ENCODE results near the gene PASD1. TPM values are rescaled to one million over a fixed set of nuclear protein-coding genes. Genes with fewer than 3 reads are reported as not detected.
A peak's percentile ranks its signal among the peaks of the same experiment; 100 is the strongest.

Gene PASD1
- total RNA-seq, 1 donor from 2014 or later = not detected

DNA sequence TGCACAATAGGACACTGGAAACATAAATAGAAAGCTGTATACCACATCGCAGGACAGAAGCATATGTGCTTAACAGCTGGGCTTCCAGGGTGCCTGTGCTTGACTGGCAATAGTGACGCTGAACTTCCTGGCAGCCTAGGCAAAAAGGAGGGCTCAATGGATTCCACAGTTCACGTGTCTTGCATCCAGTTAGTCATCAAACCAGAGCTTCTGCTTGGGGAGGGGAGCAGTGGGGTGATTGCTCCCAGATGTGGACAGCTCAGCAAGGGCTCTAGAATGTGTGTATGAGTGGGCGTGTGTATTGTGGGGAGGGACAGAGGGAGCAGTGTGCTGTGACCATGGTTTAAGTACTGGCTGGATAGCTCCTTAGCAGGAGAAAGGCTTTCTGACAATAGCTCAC lies 134.0 kb downstream of the PASD1 start:
- intact Hi-C loops (cut with DNase I) = no loop called here
- peak; percentile 58 for DNase-seq (ENCODE audit: low spot score)
- peak; percentile 85 for ATAC-seq

DNA sequence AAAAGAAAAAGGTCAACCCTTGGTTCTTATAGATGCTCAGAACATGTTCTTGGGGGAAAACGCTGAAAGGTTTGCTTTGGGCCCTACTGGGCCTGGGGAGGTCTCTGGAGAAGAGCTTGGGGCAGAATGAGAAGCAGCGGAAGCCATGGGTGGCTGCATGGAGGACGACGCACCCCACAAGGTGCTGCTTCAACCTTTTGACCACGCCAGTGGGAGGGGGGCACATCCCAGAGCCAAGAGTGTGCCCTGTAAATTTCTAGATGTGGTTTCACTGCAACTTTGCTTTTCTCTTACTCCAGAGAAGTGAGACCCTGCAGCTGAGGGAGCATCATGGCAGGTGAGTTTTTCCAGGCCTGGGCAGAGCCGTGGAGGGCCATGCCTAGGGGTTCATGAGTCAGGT lies 135.0 kb downstream of the PASD1 start:
- intact Hi-C loops (cut with DNase I) = no loop called here
- ATAC-seq (no peak), DNase-seq (ENCODE audit: low spot score) (peak; percentile 21)

DNA sequence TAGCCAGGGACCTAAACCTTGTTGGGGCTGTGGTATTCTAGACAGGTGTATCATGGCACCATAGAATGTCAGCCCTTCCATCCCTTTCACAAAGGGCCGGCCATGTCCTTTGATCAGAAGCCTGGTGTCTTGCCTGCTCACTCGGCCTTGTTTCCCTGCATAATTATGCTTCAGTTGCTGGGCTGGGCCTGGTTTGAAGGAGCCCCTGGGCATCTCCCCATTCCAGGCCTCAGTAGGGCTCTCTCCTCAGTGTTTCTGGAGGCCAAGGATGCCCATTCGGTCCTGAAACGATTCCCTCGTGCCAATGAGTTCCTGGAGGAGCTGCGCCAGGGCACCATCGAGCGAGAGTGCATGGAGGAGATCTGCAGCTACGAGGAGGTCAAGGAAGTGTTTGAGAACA lies 136.3 kb downstream of the PASD1 start:
- DNase-seq (ENCODE audit: low spot score) = peak; percentile 13
- intact Hi-C loops (cut with DNase I) = no loop called here

DNA sequence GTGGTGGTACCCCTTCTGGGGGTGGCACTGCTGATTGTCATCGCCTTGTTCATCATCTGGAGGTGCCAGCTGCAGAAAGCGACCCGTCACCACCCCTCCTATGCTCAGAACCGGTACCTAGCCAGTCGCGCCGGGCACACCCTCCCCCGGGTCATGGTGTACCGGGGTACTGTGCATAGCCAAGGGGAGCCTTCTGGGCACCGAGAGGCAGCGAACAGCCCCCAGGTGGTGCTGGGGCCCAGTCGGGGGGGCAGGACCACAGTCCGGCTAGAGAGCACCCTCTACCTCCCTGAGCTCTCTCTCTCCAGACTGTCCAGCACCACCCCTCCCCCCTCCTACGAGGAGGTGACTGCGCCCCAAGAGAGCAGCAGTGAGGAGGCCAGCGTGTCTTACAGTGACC lies 137.1 kb downstream of the PASD1 start:
- intact Hi-C loops (cut with DNase I) = no loop called here
- DNase-seq (ENCODE audit: low spot score) (peak; percentile 35), ATAC-seq (no peak)

More for the DNA sequence above, 136.3 kb downstream of the PASD1 start:
- ATAC-seq = no peak

DNA sequence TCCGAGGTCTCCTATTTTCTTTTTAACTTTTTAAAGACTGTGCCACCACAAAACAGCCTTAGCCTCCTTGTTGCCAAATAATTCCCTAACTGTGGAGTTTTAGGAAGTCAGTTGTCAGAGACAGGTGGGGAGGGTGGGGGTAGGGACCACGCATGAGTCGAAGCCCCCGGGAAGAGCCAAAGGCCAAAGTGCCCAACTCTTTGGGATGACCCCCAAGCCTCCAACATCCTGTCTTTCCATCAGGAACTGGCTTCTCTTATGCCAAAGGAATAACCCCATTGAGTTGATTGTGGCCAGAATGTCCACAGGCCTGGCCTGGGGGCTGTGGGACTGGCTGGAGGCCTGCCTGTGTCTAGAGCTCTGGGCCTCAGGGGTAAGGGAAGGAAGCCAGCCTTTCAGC lies 137.6 kb downstream of the PASD1 start:
- peak; percentile 14 for DNase-seq (ENCODE audit: low spot score)
- ATAC-seq = no peak
- intact Hi-C loops (cut with DNase I) = no loop called here

DNA sequence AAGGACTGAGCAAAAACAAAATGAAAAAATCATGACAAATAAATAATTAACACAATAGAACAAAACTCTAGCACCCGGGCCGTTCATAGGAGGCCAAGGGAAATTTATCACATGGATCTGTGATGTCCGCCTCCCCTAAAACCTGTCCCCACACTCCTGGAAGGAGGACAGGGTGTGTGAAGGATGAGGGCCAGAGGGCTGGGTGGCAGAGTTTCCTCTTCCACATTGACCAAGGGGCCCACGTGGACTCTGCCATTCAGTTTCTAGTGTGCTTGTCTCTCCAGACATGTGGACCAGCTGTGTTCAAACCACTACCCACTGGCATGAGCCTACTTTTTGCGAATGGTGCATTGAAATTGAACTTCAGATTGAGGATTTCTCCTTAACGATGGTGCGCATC lies 138.1 kb downstream of the PASD1 start:
- no peak for ATAC-seq

DNA sequence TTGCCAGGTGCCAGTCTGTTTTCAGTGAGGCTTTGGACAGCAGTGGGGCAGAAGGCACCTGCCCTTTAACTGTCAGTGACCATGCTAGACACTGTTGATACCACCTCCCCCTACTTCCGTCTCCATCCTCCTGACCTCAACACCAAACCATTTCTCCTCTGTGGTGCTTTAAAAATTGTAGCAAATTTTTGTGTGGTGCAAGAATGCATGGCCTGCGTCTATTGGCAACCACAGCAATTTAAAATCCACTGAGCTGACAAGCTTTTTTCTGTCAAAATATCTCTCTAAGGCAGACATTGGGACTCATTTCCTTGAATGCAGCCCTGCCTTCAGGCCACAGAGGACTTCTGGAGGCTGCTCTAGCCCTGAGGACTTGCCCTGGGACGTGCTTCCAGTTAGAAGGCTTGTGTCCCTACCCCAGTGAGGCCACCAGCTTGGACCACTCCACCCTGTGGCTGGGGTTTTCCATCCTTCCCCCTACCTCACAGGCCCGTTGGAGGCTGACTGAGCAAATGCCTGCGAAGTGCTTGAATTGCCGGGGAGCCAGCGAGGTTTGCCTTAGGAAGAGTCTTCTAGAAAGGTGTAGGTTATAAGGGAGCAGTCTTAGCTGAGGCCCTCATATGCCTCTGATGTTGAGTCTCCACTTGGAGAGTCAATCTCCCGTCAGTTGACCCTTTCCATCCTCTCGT lies 138.7 kb downstream of the PASD1 start:
- ATAC-seq = no peak
- peak; percentile 47 for DNase-seq (ENCODE audit: low spot score)
- intact Hi-C loops (cut with DNase I) = no loop called here

More for the DNA sequence above, 138.1 kb downstream of the PASD1 start:
- intact Hi-C loops (cut with DNase I) = no loop called here
- DNase-seq (ENCODE audit: low spot score) = peak; percentile 32

DNA sequence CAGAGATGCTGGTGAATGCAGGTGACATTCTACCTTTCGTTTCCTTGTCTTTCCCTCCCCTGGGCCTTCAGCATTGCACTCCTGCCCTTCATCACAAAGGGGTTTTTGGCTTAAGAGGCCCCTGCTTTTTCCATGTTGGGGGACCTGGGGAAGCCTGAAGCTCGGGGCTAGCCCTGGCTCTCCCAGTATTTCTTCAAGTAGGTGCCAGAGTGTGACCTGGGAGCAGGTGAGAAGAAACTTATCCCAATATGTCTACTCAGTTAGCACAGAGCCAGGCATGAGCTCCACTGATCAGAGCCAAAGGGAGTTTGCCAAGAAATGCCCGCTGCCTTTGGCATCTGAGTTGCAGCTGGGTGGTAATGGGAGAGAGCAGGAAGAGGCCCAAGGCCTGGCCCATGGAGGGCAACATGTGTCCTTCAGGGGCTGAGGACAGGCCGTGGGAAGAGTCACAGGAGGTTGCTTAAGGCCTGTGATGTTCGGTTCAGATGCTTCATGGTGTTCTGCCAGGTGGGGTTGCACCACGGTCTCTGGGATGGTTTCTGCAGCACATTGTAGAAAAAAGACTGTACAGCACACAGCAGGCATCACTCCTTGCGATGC lies 139.4 kb downstream of the PASD1 start:
- ATAC-seq (no peak), DNase-seq (ENCODE audit: low spot score) (peak; percentile 36)
- intact Hi-C loops (cut with DNase I) = no loop called here

DNA sequence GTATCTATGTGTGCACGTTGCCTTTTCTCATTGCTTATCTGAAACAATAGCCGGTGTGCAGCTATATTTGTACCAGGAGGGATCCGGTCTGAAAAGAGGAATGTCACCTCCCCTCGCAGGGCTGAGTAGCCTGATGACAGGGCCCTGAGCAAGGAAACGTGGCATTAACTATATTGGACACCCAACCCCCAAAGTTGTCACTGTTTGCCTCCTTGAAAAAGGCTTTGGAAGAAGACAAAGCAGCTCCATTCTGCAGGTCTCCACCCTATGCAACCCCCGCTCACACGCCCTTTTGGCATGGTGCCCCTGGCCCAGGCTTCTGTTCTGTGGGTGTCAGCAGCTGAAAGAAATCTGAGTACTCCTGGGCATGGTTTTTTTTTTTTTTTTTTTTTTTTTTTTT lies 140.0 kb downstream of the PASD1 start:
- ATAC-seq = peak; percentile 73
- DNase-seq (ENCODE audit: low spot score) = peak; percentile 85

DNA sequence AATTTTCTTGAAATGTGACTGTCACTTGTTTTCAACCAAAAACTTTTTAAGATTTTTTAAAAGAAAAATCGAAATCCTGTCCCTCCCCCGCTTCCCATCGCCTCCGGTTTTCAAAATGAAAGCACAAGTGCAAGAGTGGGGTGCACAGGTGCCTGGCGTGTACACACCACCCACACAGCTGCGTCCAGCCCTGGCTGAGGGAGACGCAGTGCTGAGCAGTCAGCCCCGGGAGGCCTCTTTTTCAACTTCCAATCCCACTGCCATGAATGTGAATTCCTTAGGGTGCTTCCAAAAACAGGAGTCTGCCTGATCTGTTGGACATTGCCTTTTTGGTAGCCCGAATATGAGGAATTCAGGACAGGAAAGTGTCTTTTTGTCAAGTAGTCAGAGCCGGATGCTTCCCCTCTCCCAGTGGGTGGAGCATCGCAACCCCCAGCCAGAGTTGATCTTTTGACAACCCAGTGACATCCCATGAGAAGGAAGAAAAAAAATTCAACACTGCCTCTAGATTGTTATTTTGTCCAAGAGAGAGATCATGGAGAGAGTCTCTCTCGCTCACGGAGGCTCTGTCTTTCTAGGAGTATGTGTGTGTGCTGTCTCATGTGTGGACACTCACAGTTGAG lies 140.7 kb downstream of the PASD1 start:
- DNase-seq (ENCODE audit: low spot score) = peak; percentile 49
- peak; percentile 58 for ATAC-seq
- intact Hi-C loops (cut with DNase I) = no loop called here

More for the DNA sequence above, 140.0 kb downstream of the PASD1 start:
- intact Hi-C loops (cut with DNase I) = no loop called here

DNA sequence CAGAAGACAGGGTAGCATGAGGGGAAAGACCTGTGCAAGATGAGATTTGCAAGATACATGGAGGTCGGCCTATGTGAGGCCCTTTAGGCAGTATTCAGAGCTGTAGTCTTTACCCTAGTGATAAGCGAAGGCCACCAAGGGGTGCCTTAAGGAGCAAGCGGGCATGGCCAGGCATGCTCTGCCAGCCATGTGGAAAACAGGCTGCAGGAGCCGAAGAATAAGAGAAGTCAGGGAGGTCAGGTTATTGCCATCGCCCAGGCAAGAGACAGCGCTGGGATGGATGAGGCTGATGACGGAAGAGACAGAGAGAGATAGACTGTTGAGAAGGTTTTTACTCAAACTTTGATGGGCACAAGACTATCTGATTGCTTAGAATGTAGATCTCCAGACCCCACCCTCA lies 145.3 kb downstream of the PASD1 start:
- ATAC-seq (no peak), DNase-seq (ENCODE audit: low spot score) (no peak)
- intact Hi-C loops (cut with DNase I) = no loop called here

DNA sequence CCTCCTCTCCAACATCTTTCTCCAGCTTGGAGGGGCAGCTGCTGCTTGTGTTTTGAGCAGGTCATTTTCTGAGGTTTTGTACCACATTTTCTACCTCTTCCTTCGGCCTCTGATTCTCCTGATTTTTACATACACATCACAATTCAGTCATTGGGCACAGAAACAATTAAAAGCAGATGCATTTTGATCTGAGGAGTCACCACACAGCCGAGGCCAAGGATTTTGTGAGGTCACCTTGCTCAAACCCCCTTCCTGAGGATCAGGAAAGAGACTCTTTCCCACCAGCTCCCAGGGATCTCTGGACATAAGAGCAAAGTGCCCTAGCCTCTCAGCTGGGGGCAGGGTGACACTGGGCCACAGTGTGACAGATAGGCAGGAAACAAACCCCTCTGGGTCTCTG lies 147.0 kb downstream of the PASD1 start:
- DNase-seq (ENCODE audit: low spot score) = no peak
- ATAC-seq = no peak
- intact Hi-C loops (cut with DNase I) = no loop called here

DNA sequence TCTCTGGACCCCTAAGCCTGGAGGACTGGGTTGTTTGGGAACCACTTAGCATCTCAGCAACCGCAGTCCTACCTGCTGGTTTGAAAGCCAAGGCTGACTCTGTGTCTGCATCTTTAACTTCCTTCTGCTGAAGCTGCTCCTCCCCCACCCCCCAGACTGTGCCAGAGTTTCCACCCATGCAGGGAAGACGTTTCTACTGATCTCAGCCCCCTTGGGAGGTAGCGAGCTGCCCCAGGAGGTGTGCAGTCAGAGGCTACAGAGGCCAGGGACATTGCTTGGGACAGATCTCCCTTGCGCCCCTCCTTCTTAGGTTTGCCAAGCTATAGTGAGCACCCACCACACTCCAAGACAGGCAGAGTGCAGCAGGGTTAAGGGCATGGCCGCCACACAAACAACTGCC lies 147.7 kb downstream of the PASD1 start:
- intact Hi-C loops (cut with DNase I) = no loop called here
- DNase-seq (ENCODE audit: low spot score) (no peak), ATAC-seq (no peak)

DNA sequence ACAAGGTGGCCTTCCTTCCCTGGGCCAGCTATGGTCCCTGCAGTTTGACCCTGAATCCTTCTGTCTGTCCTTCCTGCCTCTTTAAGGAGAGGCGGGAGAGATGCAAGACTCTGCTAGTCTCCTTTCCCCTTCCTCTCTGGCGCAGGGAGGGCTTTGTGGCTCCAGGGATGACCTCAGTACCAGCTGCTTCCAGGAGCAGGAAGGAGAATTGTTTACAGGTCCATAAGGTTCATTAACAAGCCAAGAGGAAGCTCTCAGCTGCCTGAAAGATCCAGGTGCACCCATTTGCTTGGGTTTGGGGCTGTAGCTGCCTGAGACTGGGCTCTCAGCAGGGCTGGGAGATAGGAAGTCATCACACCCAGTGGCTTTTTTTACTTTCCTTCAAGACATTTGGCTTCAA lies 148.3 kb downstream of the PASD1 start:
- ATAC-seq = peak; percentile 38
- DNase-seq (ENCODE audit: low spot score) = no peak
- intact Hi-C loops (cut with DNase I) = no loop called here

DNA sequence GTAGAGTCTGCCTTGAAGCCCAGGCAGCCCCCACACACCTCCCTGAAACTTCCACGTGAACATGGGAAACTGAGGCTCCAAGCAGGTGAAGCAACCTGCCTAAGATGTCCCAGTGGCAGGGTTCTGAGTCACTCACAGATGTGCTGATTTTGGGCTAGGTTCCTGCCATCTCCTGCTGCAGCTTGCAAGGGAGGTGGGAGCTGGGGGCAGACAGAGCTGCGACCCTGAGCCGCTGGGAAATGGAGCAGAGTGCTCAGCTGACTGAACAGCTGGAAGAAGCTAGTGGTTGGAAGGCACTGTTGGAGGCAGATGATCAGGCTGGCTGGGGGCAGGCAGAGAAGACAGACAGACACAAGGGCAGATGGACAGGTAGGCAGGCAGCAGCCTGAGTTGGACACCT lies 148.8 kb downstream of the PASD1 start:
- intact Hi-C loops (cut with DNase I) = no loop called here
- ATAC-seq = no peak
- no peak for DNase-seq (ENCODE audit: low spot score)

DNA sequence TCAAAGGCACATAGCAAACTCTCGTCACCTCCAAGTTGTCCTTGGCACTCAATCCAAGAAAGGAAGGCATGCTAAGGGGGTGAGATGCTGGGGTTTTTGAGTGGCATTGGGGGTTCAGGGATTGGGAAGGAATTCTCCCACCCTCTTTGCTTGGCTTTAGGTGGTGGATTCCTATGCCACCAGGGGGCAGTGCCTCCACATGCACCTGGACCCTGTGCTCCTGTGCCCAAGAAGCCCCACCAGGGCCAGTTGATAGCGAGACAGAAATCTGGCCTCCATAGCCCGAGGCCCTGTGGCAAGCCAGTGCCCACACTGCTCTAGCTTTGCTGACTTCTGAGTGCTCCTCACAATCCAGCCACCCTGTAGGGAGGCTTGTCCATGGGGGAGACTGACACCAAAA lies 150.4 kb downstream of the PASD1 start:
- ATAC-seq = no peak
- no peak for DNase-seq (ENCODE audit: low spot score)
- intact Hi-C loops (cut with DNase I) = no loop called here

DNA sequence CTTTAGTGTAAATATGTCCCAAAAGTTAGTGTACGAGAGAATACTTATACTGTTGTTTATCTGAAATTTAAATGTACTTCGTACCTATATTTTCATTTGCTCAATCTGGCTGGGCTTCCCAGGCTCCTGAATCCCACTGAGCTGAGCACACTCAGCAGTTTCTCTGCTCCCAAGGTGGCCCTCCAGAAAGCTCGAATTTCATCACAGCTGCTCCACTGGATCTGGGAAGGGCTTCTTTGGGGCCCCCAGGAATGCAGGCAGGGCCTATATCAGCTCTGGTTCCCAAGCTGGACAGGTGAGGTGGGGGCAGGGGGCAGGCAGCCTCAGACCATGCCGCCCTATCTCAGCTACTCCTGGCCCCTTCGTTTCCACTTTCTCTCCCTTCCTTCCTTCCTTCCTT lies 150.9 kb downstream of the PASD1 start:
- intact Hi-C loops (cut with DNase I) = no loop called here
- no peak for DNase-seq (ENCODE audit: low spot score)

DNA sequence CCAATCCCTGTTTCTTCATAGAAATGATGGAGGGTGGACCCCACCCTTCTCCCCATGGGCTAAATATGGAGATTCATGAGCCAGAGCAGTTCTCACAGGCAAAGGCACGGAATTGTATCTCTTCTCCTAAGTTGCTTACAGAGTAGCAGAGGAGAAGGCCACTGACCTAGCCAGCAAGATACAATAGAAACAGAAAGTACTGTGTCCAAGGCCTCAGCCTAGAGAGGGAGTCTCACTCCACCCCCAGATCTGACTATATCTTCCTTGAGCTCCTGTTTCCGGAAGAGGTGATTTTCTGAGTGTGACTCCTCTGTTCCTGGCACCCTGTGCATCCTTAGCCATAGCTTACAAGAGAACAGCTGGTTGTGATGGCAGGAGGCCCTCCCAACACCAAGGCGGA lies 152.3 kb downstream of the PASD1 start, which contains the start of gene FATE1:
Gene FATE1 (plus strand): TSS at position 284 of the 400 bp plus-strand sequence. CDS start 85 bp downstream, at position 369.
- intact Hi-C loops (cut with DNase I) = no loop called here
- DNase-seq (ENCODE audit: low spot score) (no peak), ATAC-seq (no peak)

More for the DNA sequence above, 150.9 kb downstream of the PASD1 start:
- no peak for ATAC-seq

DNA sequence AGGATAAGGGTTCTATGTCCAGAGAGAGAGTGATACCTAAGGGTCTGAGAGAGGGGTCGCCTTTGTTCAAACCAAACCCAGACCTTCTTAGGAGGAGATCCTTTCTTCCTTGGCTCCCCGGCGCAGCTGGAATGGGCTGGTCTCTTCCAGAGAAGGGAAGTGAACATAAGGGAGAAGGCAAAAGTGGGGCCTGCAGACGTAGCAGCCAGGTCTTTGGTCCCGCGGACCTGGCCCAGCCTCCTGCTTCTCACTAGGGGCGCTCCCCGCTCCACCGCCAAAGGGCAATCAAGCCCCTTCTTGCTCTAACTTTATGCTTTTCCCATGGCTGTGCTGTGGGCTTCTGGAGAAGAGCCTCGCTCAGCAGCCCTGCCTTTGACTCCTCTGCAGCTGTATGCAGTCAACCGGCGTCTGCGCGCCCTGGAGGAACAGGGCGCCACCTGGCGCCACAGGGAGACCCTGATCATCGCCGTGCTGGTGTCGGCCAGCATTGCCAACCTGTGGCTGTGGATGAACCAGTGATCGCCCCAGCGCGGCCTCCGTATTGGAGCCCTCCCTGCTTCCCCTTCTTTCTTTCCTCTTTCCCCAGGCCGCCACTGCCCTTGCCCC lies 158.9 kb downstream of the PASD1 start:
- DNase-seq (ENCODE audit: low spot score) (peak; percentile 63), ATAC-seq (peak; percentile 65)
- intact Hi-C loops (cut with DNase I) = no loop called here
